Coronary artery (tissue), 2 donors: ENCODE data around the gene FBXO5.

Experiments
- DNase-seq: peaks from one replicate; pipeline ENCODE4 v3.0.0-alpha.2; 2017; ENCODE audit warnings: low spot score
- H3K27ac ChIP-seq, 2 donors: fragments of 200-600 bp; sonication (generic); one replicate each; pipeline ENCODE4 v1.5.1; 2016 to 2019
- H3K4me3 ChIP-seq: fragments of 200-600 bp; sonication (generic); 2 replicates; pipeline ENCODE4 v1.5.1; 2016; ENCODE audit warnings: mild to moderate bottlenecking, moderate library complexity
- CTCF ChIP-seq: fragments of 200-600 bp; sonication (generic); IDR thresholded peaks from one replicate; pipeline ENCODE4 v1.5.1; 2019; ENCODE audit warnings: antibody characterized with exemption

FBXO5 gene

GRCh38 chr6:153023977-153024708 is 41.3 kb upstream of the FBXO5 start:
- no peak for DNase-seq
- H3K27ac ChIP-seq: no peak overlapping the region
- no peak overlapping the region for H3K4me3 ChIP-seq
- TF ChIP-seq CTCF: peak; percentile 70

- H3K27ac ChIP-seq: no peak overlapping the region
- H3K4me3 ChIP-seq: no peak overlapping the region
- no peak for TF ChIP-seq CTCF
- no peak for DNase-seq
Measured at GRCh38 chr6:153018355-153018754, 35.5 kb upstream of the FBXO5 start.

- no peak for TF ChIP-seq CTCF
- Histone ChIP-seq H3K4me3 (no peak overlapping the region), H3K27ac (no peak overlapping the region)
- DNase-seq: no peak
Measured at GRCh38 chr6:153016846-153017245, 34.0 kb upstream of the FBXO5 start.

GRCh38 chr6:153015094-153015640 is 32.3 kb upstream of the FBXO5 start:
- TF ChIP-seq CTCF: no peak
- DNase-seq: no peak
- H3K27ac ChIP-seq: no peak overlapping the region
- no peak overlapping the region for H3K4me3 ChIP-seq

- no peak for TF ChIP-seq CTCF
- no peak for DNase-seq
- Histone ChIP-seq H3K27ac (no peak overlapping the region), H3K4me3 (no peak overlapping the region)
Measured at GRCh38 chr6:153013438-153013837, 30.6 kb upstream of the FBXO5 start.

- TF ChIP-seq CTCF: no peak
- Histone ChIP-seq H3K27ac (no peak overlapping the region), H3K4me3 (no peak overlapping the region)
- no peak for DNase-seq
Measured at GRCh38 chr6:153012856-153013255, 30.0 kb upstream of the FBXO5 start.

GRCh38 chr6:153003366-153003690 is 20.5 kb upstream of the FBXO5 start:
- Histone ChIP-seq H3K27ac (peak overlapping the region; percentile 80 to 88), H3K4me3 (peak overlapping the region; percentile 84)
- no peak for DNase-seq
- TF ChIP-seq CTCF: no peak
